Measurements from ENCODE around the gene RNF220.

- TF ChIP-seq POLR2A (IDR thresholded peaks at IDR 0.05): no peak
- no peak for TF ChIP-seq CTCF (IDR thresholded peaks at IDR 0.05)
Measured at GRCh38 chr1:44412601-44413000, 7.5 kb downstream of the RNF220 start.
